H9 (cell line): ENCODE measurements around the gene ALKBH7. TPM values are rescaled to one million over a fixed set of nuclear protein-coding genes. Genes with fewer than 3 reads are reported as not detected.
A peak's percentile ranks its signal among the peaks of the same experiment; 100 is the strongest.

Experiments
- DNase-seq: peaks from one replicate; pipeline ENCODE4 v3.0.0-alpha.2; 2017
- H2AFZ ChIP-seq: one replicate; pipeline ENCODE4 v1.6.1; 2013; ENCODE audit warnings: mild to moderate bottlenecking, low read length, control low read depth, moderate library complexity
- H2AK5ac ChIP-seq: 2 replicates; pipeline ENCODE4 v1.6.1; 2013; ENCODE audit warnings: low read length, control low read depth, mixed read lengths; ENCODE audit not compliant: insufficient read length
- H2BK120ac ChIP-seq: one replicate; pipeline ENCODE4 v1.6.1; 2013; ENCODE audit warnings: low read depth, mild to moderate bottlenecking, low read length, control low read depth, inconsistent platforms; ENCODE audit not compliant: poor library complexity, severe bottlenecking
- H2BK12ac ChIP-seq: 2 replicates; pipeline ENCODE4 v1.6.1; 2013; ENCODE audit warnings: low read length, control low read depth, mixed read lengths, low read depth; ENCODE audit not compliant: insufficient read length
- H2BK15ac ChIP-seq: 2 replicates; pipeline ENCODE4 v1.6.1; 2013; ENCODE audit warnings: low read depth, low read length, control low read depth
- H2BK20ac ChIP-seq: one replicate; pipeline ENCODE4 v1.6.1; 2013; ENCODE audit warnings: low read depth, mild to moderate bottlenecking, low read length, control low read depth, inconsistent platforms; ENCODE audit not compliant: poor library complexity, severe bottlenecking
- H2BK5ac ChIP-seq: 2 replicates; pipeline ENCODE4 v1.6.1; 2013; ENCODE audit warnings: low read length, control low read depth, mixed read lengths; ENCODE audit not compliant: insufficient read length
- H3K14ac ChIP-seq: 2 replicates; pipeline ENCODE4 v1.6.1; 2013; ENCODE audit warnings: low read length, control low read depth; ENCODE audit not compliant: insufficient read depth
- H3K18ac ChIP-seq: 2 replicates; pipeline ENCODE4 v1.6.1; 2013; ENCODE audit warnings: low read depth, mild to moderate bottlenecking, mixed read lengths, low read length, control low read depth; ENCODE audit not compliant: insufficient read length
- H3K23ac ChIP-seq: 2 replicates; pipeline ENCODE4 v1.6.1; 2013; ENCODE audit warnings: low read length, control low read depth, mixed read lengths, low read depth; ENCODE audit not compliant: insufficient read length
- H3K23me2 ChIP-seq: 2 replicates; pipeline ENCODE4 v1.6.1; 2013; ENCODE audit warnings: low read depth, mild to moderate bottlenecking, mixed read lengths, low read length, control low read depth; ENCODE audit not compliant: insufficient read length, poor library complexity, severe bottlenecking
- H3K27ac ChIP-seq: 2 replicates; pipeline ENCODE4 v1.5.1; 2013; ENCODE audit warnings: low read length, control low read depth, mixed read lengths, low read depth; ENCODE audit not compliant: insufficient read length
- H3K27me3 ChIP-seq: 2 replicates; pipeline ENCODE4 v1.6.1; 2013; ENCODE audit warnings: low read length, control low read depth, inconsistent platforms; ENCODE audit not compliant: insufficient read depth
- H3K4ac ChIP-seq: 2 replicates; pipeline ENCODE4 v1.6.1; 2013; ENCODE audit warnings: low read depth, mild to moderate bottlenecking, control low read depth, inconsistent platforms, low read length, moderate library complexity
- H3K4me1 ChIP-seq: 2 replicates; pipeline ENCODE4 v1.6.1; 2013; ENCODE audit warnings: low read length, control low read depth, inconsistent platforms; ENCODE audit not compliant: insufficient read depth
- H3K4me2 ChIP-seq: 2 replicates; pipeline ENCODE4 v1.6.1; 2013; ENCODE audit warnings: low read length, control low read depth, mixed read lengths; ENCODE audit not compliant: insufficient read length, insufficient read depth
- H3K56ac ChIP-seq: 2 replicates; pipeline ENCODE4 v1.6.1; 2013; ENCODE audit warnings: low read depth, mild to moderate bottlenecking, mixed read lengths, low read length, control low read depth; ENCODE audit not compliant: insufficient read length
- H3K79me1 ChIP-seq: 2 replicates; pipeline ENCODE4 v1.6.1; 2013; ENCODE audit warnings: low read depth, mild to moderate bottlenecking, moderate library complexity, low read length, control low read depth, inconsistent platforms; ENCODE audit not compliant: insufficient read depth, poor library complexity, severe bottlenecking
- H3K79me2 ChIP-seq: 2 replicates; pipeline ENCODE4 v1.6.1; 2013; ENCODE audit warnings: low read length, control low read depth, inconsistent platforms; ENCODE audit not compliant: insufficient read depth
- H3K9ac ChIP-seq: 2 replicates; pipeline ENCODE4 v1.6.1; 2013; ENCODE audit warnings: low read length, control low read depth, mixed read lengths; ENCODE audit not compliant: insufficient read length; ENCODE audit errors: extremely low read depth
- H3K9me3 ChIP-seq: one replicate; pipeline ENCODE4 v1.6.1; 2013; ENCODE audit warnings: low read depth, low read length, inconsistent platforms; ENCODE audit not compliant: control insufficient read depth
- H3T11ph ChIP-seq: one replicate; pipeline ENCODE4 v1.6.1; 2013; ENCODE audit warnings: mild to moderate bottlenecking, low read length, control low read depth, inconsistent platforms
- H4K20me1 ChIP-seq: one replicate; pipeline ENCODE4 v1.6.1; 2013; ENCODE audit not compliant: control insufficient read depth, insufficient read length, insufficient read depth
- H4K5ac ChIP-seq: 2 replicates; pipeline ENCODE4 v1.6.1; 2013; ENCODE audit warnings: low read depth, mild to moderate bottlenecking, mixed read lengths, low read length, control low read depth; ENCODE audit not compliant: insufficient read length
- H4K8ac ChIP-seq: replicated peaks from 2 replicates; pipeline ENCODE4 v1.6.1; 2013; ENCODE audit warnings: low read length, control low read depth, mixed read lengths, low read depth; ENCODE audit not compliant: insufficient read length
- H4K91ac ChIP-seq: 2 replicates; pipeline ENCODE4 v1.6.1; 2013; ENCODE audit warnings: low read depth, mild to moderate bottlenecking, moderate library complexity, mixed read lengths, low read length, control low read depth; ENCODE audit not compliant: insufficient read length
- H3K27ac Mint-ChIP-seq, 3 experiments: 2 replicates in 2 of 3; 3 replicates in 1 of 3; pipeline ENCODE4 v1.8.0; 2020 to 2021; ENCODE audit warnings: mixed read lengths in 3 of 3, mild to moderate bottlenecking in 1 of 3, moderate library complexity in 1 of 3
- H3K27me3 Mint-ChIP-seq: 2 replicates; pipeline ENCODE4 v1.8.0; 2021; ENCODE audit warnings: low read depth, mild to moderate bottlenecking, moderate library complexity, mixed read lengths
- H3K36me3 Mint-ChIP-seq, 3 experiments: 2 replicates in 2 of 3; 3 replicates in 1 of 3; pipeline ENCODE4 v1.8.0; 2020 to 2021; ENCODE audit warnings: low read depth in 3 of 3, mixed read lengths in 3 of 3; ENCODE audit not compliant: insufficient read depth in 1 of 3
- H3K4me1 Mint-ChIP-seq, 2 experiments: 2 replicates each; pipeline ENCODE4 v1.8.0; 2020; ENCODE audit warnings: mixed read lengths in 2 of 2
- H3K4me3 Mint-ChIP-seq, 2 experiments: 2 replicates in 1 of 2; 3 replicates in 1 of 2; pipeline ENCODE4 v1.8.0; 2020 to 2021; ENCODE audit warnings: mild to moderate bottlenecking in 2 of 2, mixed read lengths in 2 of 2, moderate library complexity in 1 of 2
- H3K9me3 Mint-ChIP-seq, 2 experiments: 2 replicates in 1 of 2; 3 replicates in 1 of 2; pipeline ENCODE4 v1.8.0; 2020; ENCODE audit warnings: mild to moderate bottlenecking in 2 of 2, mixed read lengths in 2 of 2, moderate library complexity in 1 of 2
- WGBS: extraction: QIAGEN DNeasy Blood & Tissue Kit; methylation state at CpG from one replicate; pipeline ENCODE4 v1.1.7; 2013; ENCODE audit warnings: missing lambda C conversion rate, low lambda C conversion rate, mixed read lengths; ENCODE audit not compliant: insufficient read length; ENCODE audit errors: extremely low coverage; 5-methylcytosine and 5-hydroxymethylcytosine counted together
- microRNA-seq: library from miRNA; unstranded; fragments of <30 nt; microRNA quantifications from one replicate; pipeline ENCODE4, GENCODE V29; 2020; ENCODE audit warnings: borderline microRNAs expressed
- total RNA-seq: library from RNA; stranded (reverse); gene quantifications from 2 replicates; pipeline ENCODE4 v1.2.1, GENCODE V29; 2021
- TF ChIP-seq, protein P1 (sequence below): fragments of 200-600 bp; sonication (generic); conservative IDR thresholded peaks from 3 replicates; pipeline ENCODE4 v1.8.0; 2021; ENCODE audit warnings: antibody characterized with exemption, mild to moderate bottlenecking

ALKBH7 gene
- total RNA-seq, 1 experiment from 2014 or later, result 85.7 TPM

DNA sequence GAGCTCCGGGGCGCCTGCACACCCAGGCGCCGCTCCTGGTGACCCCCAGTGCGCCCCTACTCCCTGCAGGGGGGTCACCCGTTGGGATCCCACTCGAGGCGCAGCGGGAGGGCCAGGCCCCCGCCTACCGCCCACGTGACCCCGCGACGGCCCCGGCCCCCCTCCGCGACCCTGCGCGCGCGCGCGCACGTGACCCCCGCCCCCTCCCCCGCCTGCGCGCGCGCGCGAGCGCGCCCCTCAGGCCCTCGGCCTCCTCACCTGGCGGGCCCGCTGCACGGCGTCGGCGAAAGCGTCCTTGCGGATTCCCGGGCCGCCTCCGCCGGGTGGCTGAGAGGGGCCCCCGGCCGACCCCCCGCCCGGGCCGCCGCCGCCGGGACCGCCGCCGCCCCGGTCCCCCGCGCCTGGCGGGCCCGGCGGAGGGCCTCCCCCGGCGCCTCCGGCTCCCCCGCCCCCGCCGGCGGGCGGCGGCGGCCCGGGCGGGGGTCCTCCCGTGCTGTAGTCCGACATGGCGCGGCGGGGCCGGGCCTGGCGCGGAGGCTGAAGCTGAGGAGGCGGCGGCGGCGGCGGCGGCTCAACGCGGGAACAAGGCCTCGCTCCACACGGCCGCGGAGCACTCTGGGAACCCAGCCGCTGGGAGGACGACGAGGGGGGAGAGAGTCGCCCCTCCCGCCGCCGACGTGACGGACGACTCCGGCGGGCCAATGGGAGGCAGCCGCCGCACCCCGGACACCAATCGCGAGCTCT lies 51.8 kb downstream of the ALKBH7 start, which contains the start of gene KHSRP:
KHSRP (minus strand) TSS at position 617 of the 744 bp plus-strand sequence; CDS start at position 507, 110 bp downstream.
- no peak within 1 kb of the TSS for H2BK5ac ChIP-seq
- no peak within 1 kb of the TSS for H3K4ac ChIP-seq
- H3K9ac ChIP-seq, result peak within 1 kb of the TSS; percentile 64
- no peak within 1 kb of the TSS for H2BK12ac ChIP-seq
- H3K4me2 ChIP-seq, result peak within 1 kb of the TSS; percentile 78
- peak within 1 kb of the TSS; percentile 60 for H3K18ac ChIP-seq
- peaks cover 5% of the 10 kb centered on the region for H3K27me3 Mint-ChIP-seq
- peaks cover 44% of the 10 kb centered on the region for H3K79me2 ChIP-seq
- peaks cover 6 to 8% of the 10 kb centered on the region in 2 experiments for H3K9me3 Mint-ChIP-seq
- H3K79me1 ChIP-seq, result peaks cover 3% of the 10 kb centered on the region
- no peak within 1 kb of the TSS for H4K8ac ChIP-seq
- H4K20me1 ChIP-seq, result no peaks in the 10 kb centered on the region
- no peak within 1 kb of the TSS for H3K56ac ChIP-seq
- no CpG with 5 or more reads among the region's 114 CpGs for WGBS
- H3K9me3 ChIP-seq, result no peaks in the 10 kb centered on the region
- H4K91ac ChIP-seq, result no peak within 1 kb of the TSS
- TF ChIP-seq, protein P1, sequence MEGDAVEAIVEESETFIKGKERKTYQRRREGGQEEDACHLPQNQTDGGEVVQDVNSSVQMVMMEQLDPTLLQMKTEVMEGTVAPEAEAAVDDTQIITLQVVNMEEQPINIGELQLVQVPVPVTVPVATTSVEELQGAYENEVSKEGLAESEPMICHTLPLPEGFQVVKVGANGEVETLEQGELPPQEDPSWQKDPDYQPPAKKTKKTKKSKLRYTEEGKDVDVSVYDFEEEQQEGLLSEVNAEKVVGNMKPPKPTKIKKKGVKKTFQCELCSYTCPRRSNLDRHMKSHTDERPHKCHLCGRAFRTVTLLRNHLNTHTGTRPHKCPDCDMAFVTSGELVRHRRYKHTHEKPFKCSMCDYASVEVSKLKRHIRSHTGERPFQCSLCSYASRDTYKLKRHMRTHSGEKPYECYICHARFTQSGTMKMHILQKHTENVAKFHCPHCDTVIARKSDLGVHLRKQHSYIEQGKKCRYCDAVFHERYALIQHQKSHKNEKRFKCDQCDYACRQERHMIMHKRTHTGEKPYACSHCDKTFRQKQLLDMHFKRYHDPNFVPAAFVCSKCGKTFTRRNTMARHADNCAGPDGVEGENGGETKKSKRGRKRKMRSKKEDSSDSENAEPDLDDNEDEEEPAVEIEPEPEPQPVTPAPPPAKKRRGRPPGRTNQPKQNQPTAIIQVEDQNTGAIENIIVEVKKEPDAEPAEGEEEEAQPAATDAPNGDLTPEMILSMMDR, result no peak
- H3K27ac ChIP-seq, result no peak within 1 kb of the TSS
- H3K4me1 ChIP-seq, result no peaks in the 10 kb centered on the region
- H3K23me2 ChIP-seq, result peaks cover 4% of the 10 kb centered on the region
- H2AFZ ChIP-seq, result no peak within 1 kb of the TSS
- no peak within 1 kb of the TSS for H2BK20ac ChIP-seq
- peaks cover 10 to 15% of the 10 kb centered on the region in 2 experiments for H3K4me1 Mint-ChIP-seq
- no peak for DNase-seq
- peak within 1 kb of the TSS; percentile 92 to 93 for H3K4me3 Mint-ChIP-seq
- H4K5ac ChIP-seq, result no peak within 1 kb of the TSS
- H3K27ac Mint-ChIP-seq, result peak within 1 kb of the TSS; percentile 73 to 93 (median 91)
- no peak within 1 kb of the TSS for H2AK5ac ChIP-seq
- H2BK120ac ChIP-seq, result no peak within 1 kb of the TSS
- H3K23ac ChIP-seq, result no peak within 1 kb of the TSS
- no peak within 1 kb of the TSS for H2BK15ac ChIP-seq
- H3K36me3 Mint-ChIP-seq, result peaks cover 25 to 50% (median 43%) of the 10 kb centered on the region in 3 experiments
- H3T11ph ChIP-seq, result no peak within 1 kb of the TSS
- H3K14ac ChIP-seq, result no peak within 1 kb of the TSS
- H3K27me3 ChIP-seq, result no peaks in the 10 kb centered on the region

Small RNA genes within 50 kb of the gene (microRNA-seq; reads per million reads assigned to microRNA genes)
- gene MIR3940 (10.8 reads per million, percentile 48 among the genes with 10 or more reads in this experiment), gene MIR6790 (not detected), gene MIR6885 (not detected)

Other genes starting within 250 kb of the ALKBH7 start
- not detected in 2 replicates for gene ACSBG2, start 237.1 kb upstream of the ALKBH7 start, total RNA-seq
- gene MLLT1, start 92.8 kb upstream of the ALKBH7 start, total RNA-seq, result 54.9 and 56.9 TPM in 2 replicates
- not detected in 2 replicates for gene ACER1, start 39.2 kb upstream of the ALKBH7 start, total RNA-seq
- 91.6 and 94.3 TPM in 2 replicates for gene CLPP, start 11.3 kb upstream of the ALKBH7 start, total RNA-seq
- gene PSPN, start 3.1 kb downstream of the ALKBH7 start, total RNA-seq, result 2.1 and 2.4 TPM in 2 replicates
- gene GTF2F1, start 20.4 kb downstream of the ALKBH7 start, total RNA-seq, result 61.2 and 67.2 TPM in 2 replicates
- 602 and 626 TPM in 2 replicates for gene KHSRP, start 52.0 kb downstream of the ALKBH7 start, total RNA-seq
- 0.20 and 0.42 TPM in 2 replicates for gene SLC25A41, start 61.0 kb downstream of the ALKBH7 start, total RNA-seq
- 35.0 and 42.9 TPM in 2 replicates for gene SLC25A23, start 87.0 kb downstream of the ALKBH7 start, total RNA-seq
- gene CRB3, start 91.5 kb downstream of the ALKBH7 start, total RNA-seq, result 31.4 and 32.1 TPM in 2 replicates
- 2.4 TPM in 2 replicates for gene DENND1C, start 109.0 kb downstream of the ALKBH7 start, total RNA-seq
- gene TUBB4A, start 129.5 kb downstream of the ALKBH7 start, total RNA-seq, result 19.5 and 20.3 TPM in 2 replicates
- 1.9 and 2.1 TPM in 2 replicates for gene TNFSF9, start 158.2 kb downstream of the ALKBH7 start, total RNA-seq
- 1.2 and 1.3 TPM in 2 replicates for gene CD70, start 218.4 kb downstream of the ALKBH7 start, total RNA-seq